Left ventricle myocardium superior (tissue), 1 donor: ENCODE measurements around the gene TPCN1. TPM values are rescaled to one million over a fixed set of nuclear protein-coding genes. Genes with fewer than 3 reads are reported as not detected.
A peak's percentile ranks its signal among the peaks of the same experiment; 100 is the strongest.

Experiments
- ATAC-seq: fragments of 200-7000 bp; cut with Tn5 transposase; one replicate; pipeline ENCODE4 v1.9.1; 2020; ENCODE audit warnings: mild to moderate bottlenecking, moderate library complexity
- DNase-seq: peaks from one replicate; pipeline ENCODE4 v3.0.0-alpha.2; 2020
- intact Hi-C: fragments of 100-400 bp; cut with micrococcal nuclease; formaldehyde crosslinking; loops from one replicate; pipeline ENCODE4 v1.11.0; 2022
- total RNA-seq: library from RNA; stranded (reverse); fragmentation: NEBNext Ultra II Directional; extraction: Animal tissue kit (Norgen Biotek cat#: 25700); gene quantifications from one replicate; pipeline ENCODE4 v1.2.1, GENCODE V29; 2021
- donor health status: DM: no; HTN: yes; CAD: no; lungs with severe emphysema.

TPCN1 gene
- total RNA-seq, 1 donor from 2014 or later = 145 TPM

GRCh38 chr12:113293100-113293499, 71.8 kb downstream of the TPCN1 start:
- intact Hi-C loops = no loop called here
- DNase-seq = no peak
- ATAC-seq = no peak

GRCh38 chr12:113295886-113296556, 74.8 kb downstream of the TPCN1 start:
- DNase-seq = no peak
- no peak for ATAC-seq
- intact Hi-C loops = no loop called here

- DNase-seq = no peak
- intact Hi-C loops = no loop called here
- ATAC-seq = no peak
Measured at GRCh38 chr12:113296557-113297213, 75.4 kb downstream of the TPCN1 start.

- intact Hi-C loops = no loop called here
- DNase-seq (no peak), ATAC-seq (peak; percentile 0)
Measured at GRCh38 chr12:113297214-113297587, 75.9 kb downstream of the TPCN1 start.

- DNase-seq (peak; percentile 35), ATAC-seq (peak; percentile 1)
- intact Hi-C loops = no loop called here
Measured at GRCh38 chr12:113297621-113298471, 76.6 kb downstream of the TPCN1 start.

GRCh38 chr12:113298472-113298817, 77.2 kb downstream of the TPCN1 start:
- DNase-seq = no peak
- intact Hi-C loops = no loop called here
- peak; percentile 7 for ATAC-seq

GRCh38 chr12:113298861-113299545, 77.7 kb downstream of the TPCN1 start:
- intact Hi-C loops = no loop called here
- peak; percentile 90 for DNase-seq
- peak; percentile 75 for ATAC-seq

- intact Hi-C loops = no loop called here
- DNase-seq (peak; percentile 79), ATAC-seq (peak; percentile 63)
Measured at GRCh38 chr12:113299619-113300237, 78.5 kb downstream of the TPCN1 start.

GRCh38 chr12:113301811-113302210, 80.5 kb downstream of the TPCN1 start:
- ATAC-seq (no peak), DNase-seq (no peak)
- intact Hi-C loops = no loop called here

GRCh38 chr12:113302466-113302865, 81.2 kb downstream of the TPCN1 start:
- intact Hi-C loops = no loop called here
- ATAC-seq (no peak), DNase-seq (no peak)

GRCh38 chr12:113302886-113303640, 81.8 kb downstream of the TPCN1 start:
- DNase-seq (no peak), ATAC-seq (no peak)
- intact Hi-C loops = no loop called here

- intact Hi-C loops = no loop called here
- ATAC-seq (no peak), DNase-seq (no peak)
Measured at GRCh38 chr12:113305281-113305856, 84.1 kb downstream of the TPCN1 start.

- intact Hi-C loops = no loop called here
- DNase-seq (no peak), ATAC-seq (no peak)
Measured at GRCh38 chr12:113306382-113306781, 85.1 kb downstream of the TPCN1 start.

GRCh38 chr12:113310489-113310888, 89.2 kb downstream of the TPCN1 start:
- intact Hi-C loops = loop anchor here (10.0 kb wide), 1 partner anchor 114 kb away; the partner anchor contains the start of gene SDSL
- no peak for ATAC-seq
- no peak for DNase-seq

GRCh38 chr12:113314121-113314529, 92.9 kb downstream of the TPCN1 start:
- ATAC-seq = no peak
- DNase-seq = no peak
- intact Hi-C loops = loop anchor here (10.0 kb wide), 1 partner anchor 111 kb away; the partner anchor contains the start of gene SDSL

- intact Hi-C loops = loop anchor here (10.0 kb wide), 1 partner anchor 109 kb away; the partner anchor contains the start of gene SDSL
- DNase-seq = no peak
- ATAC-seq = peak; percentile 51
Measured at GRCh38 chr12:113315358-113315757, 94.1 kb downstream of the TPCN1 start.

GRCh38 chr12:113316155-113316554, 94.9 kb downstream of the TPCN1 start:
- ATAC-seq = no peak
- intact Hi-C loops = loop anchor here (10.0 kb wide), 1 partner anchor 109 kb away; the partner anchor contains the start of gene SDSL
- DNase-seq = no peak

- DNase-seq = no peak
- ATAC-seq = no peak
- intact Hi-C loops = loop anchor here (10.0 kb wide), 1 partner anchor 108 kb away; the partner anchor contains the start of gene SDSL
Measured at GRCh38 chr12:113317122-113317521, 95.9 kb downstream of the TPCN1 start.
